GM18873 (cell line): ENCODE results near the gene MT1B.
"Not testable (repeated sequence)": the region's sequence is repeated elsewhere in the genome, so short reads cannot be mapped to it uniquely, and the experiment has no call there.

Source experiments
- ATAC-seq: cut with Tn5 transposase; IDR thresholded peaks from one replicate; pipeline ENCODE4 v1.9.1; 2021; ENCODE audit warnings: mild to moderate bottlenecking, moderate library complexity, moderate number of reproducible peaks; ENCODE audit not compliant: unreplicated experiment, low FRiP score

The MT1B gene

DNA sequence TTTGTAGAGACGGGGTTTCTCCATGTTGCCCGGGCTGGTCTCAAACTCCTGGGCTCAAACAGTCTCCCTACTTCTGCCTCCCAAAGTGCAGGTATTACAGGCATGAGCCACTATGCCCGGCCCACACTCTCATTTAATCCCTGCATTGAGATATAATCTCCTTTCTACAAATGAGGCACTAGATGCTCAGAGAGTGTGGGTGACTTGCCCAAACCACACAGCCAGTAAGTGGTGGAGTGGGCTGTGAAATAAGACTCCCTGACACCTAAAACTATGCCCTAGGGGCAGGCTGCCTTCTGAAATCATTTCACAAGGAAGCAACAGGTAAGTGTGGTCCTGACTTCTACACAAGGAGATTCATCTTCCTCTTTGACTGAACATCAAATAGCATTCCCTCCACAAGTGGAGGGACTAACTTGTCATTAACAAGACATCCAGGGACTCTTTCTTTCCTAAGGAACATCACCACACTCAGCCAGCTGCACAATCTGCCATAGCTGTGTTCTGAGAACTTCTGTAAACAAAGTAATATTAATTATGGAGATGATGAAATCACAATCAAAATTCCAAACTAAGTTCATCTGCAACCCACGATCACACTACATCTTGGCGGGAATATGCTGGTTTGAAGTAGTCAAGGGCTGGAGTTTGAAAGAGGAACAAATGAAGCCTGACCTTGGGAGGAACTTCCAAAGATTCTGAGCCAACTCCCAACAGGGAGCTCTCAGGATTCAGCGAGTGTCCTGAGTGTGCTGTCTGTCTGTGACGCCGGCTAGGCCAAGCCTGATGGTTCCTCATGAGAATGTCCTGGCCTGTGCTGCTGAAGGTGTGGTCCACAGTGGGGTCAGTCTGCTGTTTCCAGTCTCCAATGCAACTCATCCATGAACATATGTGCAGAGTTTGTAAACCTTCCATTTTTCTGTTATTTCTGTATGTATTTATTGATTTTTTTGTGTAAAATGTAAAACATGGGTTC is 13.9 kb downstream of the MT1B start:
- not testable (repeated sequence) for ATAC-seq

DNA sequence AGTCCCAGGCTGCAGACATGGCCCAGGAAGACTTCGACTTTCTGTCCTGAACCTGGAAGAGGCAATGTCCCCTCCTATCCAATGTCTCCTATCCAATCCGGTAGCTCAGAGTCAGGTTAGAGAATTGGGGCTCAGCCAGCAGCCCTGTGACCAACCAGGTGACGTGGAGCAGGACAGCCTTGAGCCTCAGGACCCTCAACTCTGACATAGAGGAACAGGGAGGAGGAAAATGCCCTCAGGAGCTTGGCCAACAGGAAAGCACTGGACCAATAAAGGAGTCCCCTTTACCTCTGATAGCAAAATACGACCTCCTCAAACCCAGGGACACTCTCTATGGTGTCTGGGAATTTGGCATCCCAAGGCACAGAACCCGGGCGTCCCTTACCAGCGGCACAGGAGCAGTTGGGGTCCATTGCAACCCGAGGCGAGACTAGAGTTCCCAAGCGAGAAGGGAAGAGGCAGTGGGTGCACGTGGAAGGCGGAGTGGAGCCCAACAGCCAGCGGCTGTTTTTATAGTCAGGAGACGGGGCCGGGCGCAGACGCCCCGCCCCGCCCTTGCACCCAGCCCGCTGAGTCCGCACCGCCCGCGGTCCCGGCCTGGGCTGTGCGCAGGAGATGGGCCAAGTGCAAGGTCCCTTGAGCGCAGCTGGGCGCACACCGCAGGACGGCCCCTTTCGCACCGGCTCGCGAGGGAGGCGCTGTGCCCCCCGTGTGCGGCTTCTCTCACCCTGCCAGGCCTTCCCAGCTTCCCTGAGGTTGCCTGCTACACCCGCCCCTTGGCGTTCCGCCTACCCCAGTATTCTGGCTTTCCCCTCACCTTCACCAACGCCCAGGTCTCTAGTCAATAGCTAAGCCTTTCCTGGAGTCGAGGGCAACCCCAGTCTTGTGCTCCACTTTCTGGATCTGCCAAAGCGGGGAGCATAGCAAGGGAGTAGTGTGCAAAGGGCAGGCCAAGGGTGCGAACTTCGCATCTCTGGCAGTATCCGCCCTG is 16.2 kb downstream of the MT1B start, which contains the start of gene MT1G:
TSS of gene MT1G (minus strand) at position 485 of the 991 bp plus-strand sequence. CDS start at position 413, 72 bp downstream.
- ATAC-seq, result no peak

DNA sequence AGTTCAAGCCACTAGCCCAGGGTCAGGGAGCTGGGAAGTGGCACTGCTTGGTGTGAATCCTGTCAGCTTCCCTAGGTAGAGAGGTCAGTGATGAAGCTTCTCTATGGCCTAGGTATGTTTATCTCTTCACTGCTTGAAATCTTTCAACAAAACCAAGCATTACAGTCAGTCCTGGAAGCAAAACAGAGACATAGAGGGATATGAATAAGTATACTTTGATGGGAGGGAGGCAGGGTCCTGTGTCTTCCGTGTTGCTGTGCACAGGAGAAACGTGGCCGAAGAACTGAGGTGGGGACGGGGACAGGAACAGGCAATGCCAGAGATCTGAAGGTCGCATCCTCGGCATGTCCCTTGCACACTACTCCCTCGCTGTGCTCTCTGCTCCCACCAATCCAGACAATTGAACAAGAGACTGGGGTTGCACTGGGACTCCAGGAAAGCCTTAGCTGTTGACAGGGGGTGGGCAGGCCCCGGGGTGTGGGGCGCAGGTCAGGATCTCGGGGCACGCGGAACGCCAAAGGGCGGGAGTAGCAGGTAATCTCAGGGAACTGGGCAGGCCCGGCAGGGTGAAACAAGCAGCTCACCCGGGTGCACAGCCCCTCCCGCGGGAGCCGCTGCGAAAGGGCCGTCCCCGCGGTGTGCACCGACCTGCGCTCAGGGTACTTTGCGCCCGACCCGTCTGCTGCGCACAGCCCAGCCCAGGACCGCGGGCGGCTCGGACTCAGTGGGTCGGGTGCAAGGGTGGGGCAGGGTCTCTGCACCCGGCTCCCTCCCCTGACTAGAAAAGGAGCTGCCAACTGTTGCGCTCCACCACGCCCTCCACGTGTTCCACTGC is 17.5 kb downstream of the MT1B start, which contains the start of gene MT1H:
TSS of gene MT1H (plus strand) at position 810 of the 835 bp plus-strand sequence. CDS start 71 bp downstream, outside the sequence.
- no peak for ATAC-seq

DNA sequence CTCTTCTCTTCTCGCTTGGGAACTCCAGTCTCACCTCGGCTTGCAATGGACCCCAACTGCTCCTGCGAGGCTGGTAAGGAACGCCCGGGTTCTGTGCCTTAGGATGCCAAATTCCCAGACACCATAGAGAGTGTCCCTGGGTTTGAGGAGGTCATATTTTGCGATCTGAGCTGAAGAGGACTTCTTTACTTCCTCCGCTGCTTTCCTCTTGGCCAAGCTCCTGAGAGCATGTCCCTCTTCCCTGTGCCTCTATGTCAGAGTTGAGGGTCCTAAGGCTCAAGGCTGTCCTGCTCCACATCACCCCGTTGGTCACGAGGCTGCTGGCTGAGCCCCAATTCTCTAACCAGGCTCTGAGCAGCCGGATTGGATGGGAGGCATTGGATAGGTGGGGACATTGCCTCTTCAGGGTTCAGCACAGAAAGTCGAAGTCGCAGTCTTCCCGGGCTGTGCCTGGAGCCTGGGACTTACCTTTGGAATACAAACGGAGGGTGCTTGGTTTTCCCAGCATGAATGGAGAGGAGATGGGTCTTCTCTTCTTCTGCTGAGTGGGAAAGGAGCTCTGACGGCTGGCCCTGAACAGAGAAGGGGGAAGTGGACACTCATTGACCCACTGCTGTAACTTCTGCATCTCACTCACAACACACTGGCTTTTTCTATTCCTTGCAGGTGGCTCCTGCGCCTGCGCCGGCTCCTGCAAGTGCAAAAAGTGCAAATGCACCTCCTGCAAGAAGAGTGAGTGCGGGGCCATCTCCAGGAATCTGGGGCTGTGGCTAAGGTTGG is 18.3 kb downstream of the MT1B start:
- ATAC-seq, result no peak

DNA sequence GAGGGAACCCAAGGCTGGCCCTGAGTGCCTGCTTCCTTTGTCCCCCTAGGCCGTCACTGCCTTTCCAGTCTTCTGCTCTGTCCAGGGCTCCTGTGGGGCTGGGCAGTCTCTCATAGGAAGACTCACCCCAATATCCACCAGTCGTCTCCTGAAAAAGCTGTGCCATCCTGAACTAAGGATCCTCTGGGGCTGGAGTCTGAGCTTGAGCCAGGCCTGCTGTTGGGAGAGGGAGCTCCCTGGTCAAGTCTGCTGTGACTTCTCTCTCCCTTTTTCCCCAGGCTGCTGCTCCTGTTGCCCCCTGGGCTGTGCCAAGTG is 18.9 kb downstream of the MT1B start:
- ATAC-seq, result no peak

DNA sequence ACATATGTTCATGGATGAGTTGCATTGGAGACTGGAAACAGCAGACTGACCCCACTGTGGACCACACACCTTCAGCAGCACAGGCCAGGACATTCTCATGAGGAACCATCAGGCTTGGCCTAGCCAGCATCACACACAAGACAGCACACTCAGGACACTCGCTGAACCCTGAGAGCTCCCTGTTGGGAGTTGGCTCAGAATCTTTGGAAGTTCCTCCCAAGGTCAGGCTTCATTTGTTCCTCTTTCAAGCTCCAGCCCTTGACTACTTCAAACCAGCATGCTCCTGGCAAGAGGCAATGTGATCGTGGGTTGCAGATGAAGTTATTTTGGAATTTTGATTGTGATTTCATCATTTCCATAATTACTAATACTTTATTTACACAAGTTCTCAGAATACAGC is 20.0 kb downstream of the MT1B start:
- not testable (repeated sequence) for ATAC-seq

DNA sequence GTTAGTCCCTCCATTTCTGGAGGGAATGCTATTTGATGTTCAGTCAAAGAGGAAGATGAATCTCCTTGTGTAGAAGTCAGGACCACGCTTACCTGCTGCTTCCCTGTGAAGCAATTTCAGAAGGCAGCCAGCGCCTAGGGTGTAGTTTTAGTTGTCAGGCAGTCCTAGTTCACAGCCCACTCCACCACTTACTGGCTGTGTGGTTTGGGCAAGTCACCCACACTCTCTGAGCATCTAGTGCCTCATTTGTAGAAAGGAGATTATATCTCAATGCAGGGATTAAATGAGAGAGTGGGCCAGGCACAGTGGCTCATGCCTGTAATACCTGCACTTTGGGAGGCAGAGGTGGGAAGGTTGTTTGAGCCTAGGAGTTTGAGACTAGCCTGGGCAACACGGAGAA is 20.5 kb downstream of the MT1B start:
- ATAC-seq, result not testable (repeated sequence)

DNA sequence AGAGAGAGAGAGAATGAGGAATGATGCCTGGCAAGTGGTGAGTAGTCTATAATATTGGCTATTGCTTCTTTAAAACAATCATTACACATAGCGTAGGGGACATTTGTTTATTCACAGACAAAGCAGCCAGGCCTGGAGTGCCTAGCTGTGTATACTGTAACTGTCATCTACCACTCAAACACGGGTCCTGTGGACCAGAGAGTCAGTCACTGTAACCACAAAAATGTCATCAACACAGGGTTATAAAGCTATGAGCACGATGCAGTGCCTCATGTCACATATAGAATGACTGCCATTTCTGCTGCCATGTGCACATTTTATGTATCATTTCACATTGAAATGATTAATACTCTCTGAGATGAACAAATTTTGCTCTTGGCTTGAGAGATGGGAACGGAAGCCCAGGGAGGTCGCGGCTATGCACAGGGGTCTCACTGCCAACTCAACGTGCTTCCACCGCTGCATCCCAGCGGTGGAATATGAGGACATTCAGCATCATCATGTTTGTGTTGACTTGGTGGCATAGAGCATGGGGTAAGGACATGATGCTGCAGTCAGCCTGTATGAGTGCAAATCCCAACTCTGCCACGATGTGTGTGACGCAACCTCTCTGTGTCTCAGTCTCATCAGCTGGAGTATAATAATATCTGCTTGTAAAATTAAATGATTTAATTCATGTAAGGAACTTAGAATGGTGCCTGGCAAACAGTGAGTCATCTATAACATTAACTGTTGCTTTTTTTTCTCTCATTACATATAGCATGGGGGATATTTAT is 21.3 kb downstream of the MT1B start:
- no peak for ATAC-seq

DNA sequence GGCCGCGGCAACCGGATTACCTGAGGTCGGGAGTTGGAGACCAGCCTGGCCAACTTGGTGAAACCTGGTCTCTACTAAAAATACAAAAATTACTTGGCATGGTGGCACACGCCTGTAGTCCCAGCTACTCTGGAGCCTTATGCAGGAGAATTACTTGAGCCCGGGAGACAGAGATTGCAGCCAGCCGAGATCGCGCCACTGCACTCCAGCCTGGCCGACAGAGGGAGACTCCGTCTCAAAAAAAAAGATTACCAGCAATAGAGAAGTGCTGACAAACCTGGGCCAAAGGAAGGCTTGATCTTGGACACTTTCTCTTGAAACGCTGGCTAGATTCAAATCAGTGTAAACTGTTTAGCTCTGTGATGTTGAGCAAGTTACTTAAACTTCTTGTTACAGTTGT is 22.2 kb downstream of the MT1B start:
- ATAC-seq, result no peak

DNA sequence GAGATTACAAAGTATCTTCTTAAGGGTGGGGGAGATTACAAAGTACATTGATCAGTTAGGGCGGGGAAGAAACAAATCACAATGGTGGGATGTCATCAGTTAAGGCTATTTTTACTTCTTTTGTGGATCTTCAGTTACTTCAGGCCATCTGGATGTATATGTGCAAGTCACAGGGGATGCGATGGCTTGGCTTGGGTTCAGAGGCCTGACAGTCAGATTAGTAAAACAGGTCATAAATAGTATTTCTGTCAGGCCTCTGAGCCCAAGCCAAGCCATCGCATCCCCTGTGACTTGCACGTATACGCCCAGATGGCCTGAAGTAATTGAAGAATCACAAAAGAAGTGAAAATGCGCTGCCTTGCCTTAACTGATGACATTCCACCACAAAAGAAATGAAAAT is 22.9 kb downstream of the MT1B start:
- not testable (repeated sequence) for ATAC-seq

DNA sequence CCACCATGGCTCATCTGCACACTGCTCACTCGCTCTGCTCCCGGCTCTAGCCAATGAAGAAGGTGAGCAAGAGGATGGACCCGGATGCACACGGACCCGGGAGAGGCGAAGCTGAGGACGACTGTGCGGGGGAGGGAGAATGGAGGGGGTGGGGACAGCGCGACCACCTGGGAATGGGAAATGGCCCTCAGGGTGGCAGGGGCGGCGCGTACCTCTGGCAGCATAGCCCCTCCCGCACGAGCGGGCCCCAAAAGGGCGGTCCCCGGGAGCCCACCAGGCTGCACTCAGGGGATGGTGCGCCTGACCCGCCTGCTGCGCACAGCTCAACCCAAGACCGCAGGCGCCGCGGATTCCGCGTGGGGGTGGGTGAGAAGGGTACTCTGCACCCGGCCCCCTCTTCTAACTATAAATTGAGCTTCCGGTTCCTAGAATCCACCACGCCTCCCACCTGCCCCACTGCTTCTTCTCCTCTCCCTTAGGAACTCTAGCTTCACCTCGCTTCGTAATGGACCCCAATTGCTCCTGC is 24.1 kb downstream of the MT1B start:
- ATAC-seq, result no peak

DNA sequence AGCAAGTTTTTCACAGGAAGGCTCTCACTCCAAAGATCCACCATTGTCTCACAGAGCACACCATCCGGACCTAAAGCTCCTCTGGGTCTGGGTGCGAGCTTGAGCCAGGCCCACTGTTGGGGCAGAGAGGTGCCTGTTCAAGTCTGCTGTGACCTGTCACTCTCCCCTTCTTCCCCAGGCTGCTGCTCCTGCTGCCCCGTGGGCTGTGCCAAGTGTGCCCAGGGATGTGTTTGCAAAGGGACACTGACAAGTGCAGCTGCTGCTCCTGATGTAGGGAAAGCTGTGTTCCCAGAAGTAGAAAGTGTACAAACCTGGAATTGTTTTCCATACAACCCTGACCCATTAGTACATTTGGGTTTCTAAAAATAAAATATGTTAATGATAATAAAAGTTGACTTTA is 25.8 kb downstream of the MT1B start:
- ATAC-seq, result no peak

DNA sequence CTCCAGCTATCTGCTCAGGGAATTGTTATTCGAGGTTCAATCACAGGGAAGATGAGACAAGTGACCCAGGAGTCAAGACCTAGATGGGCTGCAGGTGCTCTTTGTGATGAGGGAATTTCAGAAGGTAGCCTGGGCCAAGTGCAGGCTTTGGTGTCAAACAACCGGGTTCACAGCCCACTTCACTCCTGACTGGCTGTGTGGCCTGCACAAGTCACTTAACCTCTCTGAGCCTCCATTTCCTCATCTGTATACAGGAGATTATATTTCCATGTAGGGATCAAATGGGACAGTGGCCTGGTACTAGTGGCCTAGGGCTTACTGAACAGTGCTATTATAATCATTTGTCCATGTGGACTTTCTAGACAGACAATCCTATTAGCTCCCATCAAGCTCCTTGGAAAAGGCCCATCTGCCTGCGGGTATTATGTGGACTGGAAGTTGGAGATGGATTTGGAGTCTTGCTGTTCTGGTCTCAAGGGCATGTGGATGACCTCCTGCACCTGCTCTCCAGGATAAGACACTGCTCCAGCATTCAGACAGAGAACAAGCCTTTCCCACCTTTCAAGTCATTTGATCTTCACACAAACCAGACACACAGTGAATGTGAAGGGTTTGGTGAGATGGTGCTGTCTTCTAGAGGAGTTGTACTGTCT is 27.5 kb downstream of the MT1B start:
- ATAC-seq, result no peak

DNA sequence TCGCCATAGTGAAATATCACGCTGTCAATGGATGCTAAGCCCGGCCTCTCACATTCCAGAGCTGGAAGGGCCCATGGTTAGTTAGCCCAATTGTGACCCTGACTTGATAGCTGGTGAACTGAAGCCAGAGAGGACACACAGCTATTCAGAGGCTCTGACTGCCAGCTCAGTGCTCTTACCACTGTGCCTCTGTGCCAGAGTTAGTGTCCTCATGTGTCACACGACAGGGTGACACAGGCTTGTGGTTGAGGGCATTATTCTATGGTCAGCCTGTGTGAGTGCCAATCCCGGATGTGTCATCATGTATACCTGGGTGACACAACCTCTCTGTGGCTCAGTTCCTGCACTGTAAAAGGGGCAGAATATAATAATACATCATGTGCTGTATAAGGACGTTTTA is 28.1 kb downstream of the MT1B start:
- ATAC-seq, result no peak

DNA sequence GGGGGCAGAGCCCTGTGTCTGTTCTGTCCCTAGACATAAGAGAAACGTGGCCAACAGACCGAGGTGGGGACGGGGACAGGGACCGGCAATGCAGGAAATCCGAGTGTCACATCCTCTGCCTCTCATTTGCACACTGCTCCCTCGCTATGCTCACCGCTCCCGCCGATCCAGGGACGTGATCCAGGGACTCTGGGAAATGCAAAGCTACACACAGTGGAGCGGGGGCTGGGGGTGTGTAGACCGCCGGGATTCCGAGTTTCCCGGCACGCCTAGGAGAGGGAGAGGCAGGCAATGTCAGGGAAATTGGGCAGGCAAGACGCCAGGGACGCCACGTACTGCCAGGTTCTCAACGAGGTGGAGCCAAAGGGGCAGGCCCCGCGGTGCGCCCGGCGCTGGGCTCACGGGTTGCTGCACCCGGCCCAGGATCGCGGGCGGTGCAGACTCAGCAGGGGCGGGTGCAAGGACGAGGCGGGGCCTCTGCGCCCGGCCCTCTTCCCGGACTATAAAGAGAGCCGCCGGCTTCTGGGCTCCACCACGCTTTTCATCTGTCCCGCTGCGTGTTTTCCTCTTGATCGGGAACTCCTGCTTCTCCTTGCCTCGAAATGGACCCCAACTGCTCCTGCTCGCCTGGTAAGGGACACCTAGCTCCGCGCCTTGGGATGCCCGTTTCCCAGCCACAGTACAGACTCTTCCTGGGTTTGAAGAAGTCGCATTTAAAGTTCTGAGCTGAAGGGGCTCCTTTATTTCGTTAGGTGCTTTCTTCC is 30.4 kb downstream of the MT1B start, which contains the start of gene MT1X:
TSS of gene MT1X (plus strand) at position 532 of the 764 bp plus-strand sequence. CDS start at position 603, 71 bp downstream.
- peak; percentile 76 for ATAC-seq

DNA sequence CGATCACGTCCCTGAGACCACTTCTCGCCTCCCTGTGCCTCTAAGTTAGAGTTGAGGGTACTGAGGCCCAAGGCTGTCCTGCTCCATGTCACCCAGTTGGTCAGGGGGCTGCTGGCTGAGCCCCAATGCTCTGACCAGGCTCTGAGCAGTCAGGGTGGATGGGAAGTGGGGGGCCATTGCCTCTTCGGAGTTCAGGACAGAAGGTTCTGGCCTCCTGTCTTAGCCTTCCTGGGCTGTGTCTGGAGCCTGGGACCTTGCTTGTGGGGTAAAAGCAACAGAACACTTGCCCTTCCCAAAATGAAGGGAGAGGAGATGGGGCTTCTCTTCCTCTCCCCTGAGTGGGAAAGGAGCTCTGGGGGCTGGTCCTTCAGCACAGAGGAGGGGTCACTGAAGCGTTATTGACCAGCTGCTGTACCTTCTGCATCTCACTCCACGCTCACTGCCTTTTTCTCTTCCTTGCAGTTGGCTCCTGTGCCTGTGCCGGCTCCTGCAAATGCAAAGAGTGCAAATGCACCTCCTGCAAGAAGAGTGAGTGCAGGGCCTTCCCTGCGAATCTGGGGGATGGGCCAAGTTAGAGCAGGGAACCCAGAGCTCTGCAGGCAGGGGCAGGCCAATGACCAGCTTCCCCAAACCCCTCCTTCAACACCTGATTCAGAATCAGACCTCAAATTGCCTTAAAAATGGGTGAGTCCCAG is 31.2 kb downstream of the MT1B start:
- no peak for ATAC-seq
